AG20443 (cell line): ENCODE results near the gene VAMP5.
"Not testable (repeated sequence)": the region's sequence is repeated elsewhere in the genome, so short reads cannot be mapped to it uniquely, and the experiment has no call there.

ENCODE experiments used
- DNase-seq: peaks from one replicate; pipeline ENCODE4 v3.0.0; 2012; ENCODE audit warnings: low spot score, mixed read lengths

Gene VAMP5

DNA sequence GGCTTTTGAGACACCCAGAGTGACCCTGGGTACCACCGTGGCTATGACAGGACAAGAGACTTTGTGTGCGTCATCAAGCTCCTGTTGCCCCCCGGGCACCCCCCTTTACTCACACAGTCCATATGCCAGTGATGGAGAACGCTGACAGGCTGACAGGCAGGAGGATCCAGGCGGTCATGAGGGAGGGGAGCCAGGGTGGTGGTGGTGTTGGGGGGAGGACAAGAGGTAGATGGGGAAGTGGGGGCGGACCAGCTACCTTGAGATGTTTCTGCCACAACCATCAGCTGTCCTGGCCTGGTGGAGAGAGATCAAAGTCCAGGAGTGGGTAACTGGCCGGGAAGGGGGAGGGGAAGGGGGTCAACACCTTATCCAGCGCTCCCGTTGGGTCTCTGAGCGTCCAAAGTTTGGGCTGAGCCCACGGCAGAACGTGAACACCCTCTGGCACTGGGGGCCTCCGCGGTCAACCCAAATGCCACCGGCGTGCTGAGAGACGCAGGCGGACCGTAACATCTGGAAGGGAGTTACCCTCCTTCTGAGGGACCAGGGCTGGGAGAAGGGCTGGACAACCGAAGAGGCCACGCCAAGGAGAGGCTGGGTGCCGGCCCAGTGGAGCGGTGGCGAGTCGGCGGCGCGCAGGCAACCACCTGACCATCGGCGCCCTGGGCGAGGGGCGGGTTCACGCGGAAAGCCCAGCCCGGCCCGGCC, 17.7 kb downstream of the VAMP5 start:
- DNase-seq, result peak; percentile 73

DNA sequence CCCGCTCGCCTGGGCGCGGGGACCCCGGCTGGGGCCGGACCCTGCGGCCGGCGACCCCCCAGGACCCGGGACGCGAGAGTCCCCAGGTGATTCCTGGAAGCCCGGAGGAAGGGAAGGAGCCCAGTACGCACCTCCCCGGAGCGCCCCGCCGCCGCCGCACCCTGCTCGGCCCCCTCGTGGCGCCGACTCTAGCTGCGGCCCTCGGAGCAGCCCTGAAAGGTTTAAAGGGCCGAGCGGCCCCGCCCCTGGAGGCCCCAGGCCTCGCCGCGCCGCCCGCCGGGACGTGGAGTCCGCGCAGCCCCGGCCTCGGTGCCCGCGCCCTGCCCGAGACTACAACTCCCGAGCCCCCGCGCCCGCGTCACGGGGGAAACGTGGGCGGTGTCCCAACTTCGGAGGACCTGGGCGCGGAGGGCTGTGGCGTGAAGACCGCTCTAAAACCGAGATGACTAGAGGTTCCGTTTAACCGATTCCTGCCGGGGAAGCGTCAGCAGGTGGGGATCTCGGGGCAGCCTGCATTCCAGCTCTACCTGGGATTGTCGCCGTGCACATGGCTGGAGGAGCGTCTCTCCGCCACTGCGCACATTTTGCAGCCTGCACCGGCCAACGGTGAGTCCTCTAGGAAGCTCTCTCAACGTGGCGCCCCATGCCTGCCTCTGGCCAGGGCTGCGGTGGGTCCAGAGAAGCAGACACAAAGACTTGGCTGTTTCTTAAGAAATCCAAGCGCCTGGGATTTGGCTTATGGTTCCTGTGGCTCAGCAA, 18.4 kb downstream of the VAMP5 start, which contains the start of gene TMEM150A:
TMEM150A (minus strand) TSS at position 223 of the 759 bp plus-strand sequence. CDS start 750 bp downstream, outside the sequence.
- peak; percentile 95 for DNase-seq

DNA sequence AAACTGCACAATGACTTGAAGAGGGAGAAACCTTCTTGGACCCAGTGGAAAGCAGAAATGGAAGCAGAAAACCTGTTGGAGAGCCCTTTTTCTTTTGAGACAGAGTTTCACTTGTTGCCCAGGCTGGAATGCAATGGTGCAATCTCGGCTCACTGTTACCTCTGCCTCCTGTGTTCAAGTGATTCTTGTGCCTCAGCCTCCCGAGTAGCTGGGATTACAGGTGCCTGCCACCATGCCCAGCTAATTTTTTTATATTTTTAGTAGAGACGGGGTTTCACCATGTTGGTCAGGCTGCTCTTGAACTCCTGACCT, 19.9 kb downstream of the VAMP5 start:
- not testable (repeated sequence) for DNase-seq

DNA sequence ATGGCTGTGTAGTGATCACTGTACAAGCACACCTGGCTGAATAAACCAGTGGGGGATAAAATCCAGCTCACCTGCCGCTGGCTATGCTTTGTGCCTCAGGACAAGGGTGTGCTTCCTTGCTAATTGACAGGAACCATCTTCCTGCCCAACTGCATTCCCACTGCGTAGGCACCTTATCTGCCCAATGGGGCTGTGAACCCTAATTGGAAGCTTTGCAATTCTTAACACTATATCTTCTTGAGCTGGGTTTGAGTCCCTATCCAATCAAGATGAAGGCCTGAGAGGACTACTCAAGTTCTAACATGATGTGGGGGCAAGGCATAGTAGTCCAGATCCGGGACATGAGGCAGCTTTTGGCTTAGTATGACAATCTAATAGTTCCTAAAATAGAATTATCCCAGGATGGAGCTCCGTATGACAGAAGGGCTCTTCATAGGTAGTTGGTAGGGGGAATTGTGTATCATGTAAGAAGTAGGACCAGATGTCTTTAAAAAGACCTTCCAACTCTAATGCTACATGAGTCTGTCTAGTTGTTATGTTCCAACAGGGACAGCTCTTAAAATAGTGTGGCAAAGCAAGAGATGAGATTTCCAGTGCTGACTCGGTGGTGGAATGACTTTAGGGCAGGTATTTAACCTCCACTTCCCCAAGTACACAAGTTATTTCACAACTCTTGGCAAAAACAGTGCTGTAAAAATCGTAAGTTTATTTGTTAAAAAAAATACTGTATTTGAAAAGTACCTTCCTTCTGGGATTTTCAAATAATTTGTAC, 20.5 kb downstream of the VAMP5 start:
- no peak for DNase-seq

DNA sequence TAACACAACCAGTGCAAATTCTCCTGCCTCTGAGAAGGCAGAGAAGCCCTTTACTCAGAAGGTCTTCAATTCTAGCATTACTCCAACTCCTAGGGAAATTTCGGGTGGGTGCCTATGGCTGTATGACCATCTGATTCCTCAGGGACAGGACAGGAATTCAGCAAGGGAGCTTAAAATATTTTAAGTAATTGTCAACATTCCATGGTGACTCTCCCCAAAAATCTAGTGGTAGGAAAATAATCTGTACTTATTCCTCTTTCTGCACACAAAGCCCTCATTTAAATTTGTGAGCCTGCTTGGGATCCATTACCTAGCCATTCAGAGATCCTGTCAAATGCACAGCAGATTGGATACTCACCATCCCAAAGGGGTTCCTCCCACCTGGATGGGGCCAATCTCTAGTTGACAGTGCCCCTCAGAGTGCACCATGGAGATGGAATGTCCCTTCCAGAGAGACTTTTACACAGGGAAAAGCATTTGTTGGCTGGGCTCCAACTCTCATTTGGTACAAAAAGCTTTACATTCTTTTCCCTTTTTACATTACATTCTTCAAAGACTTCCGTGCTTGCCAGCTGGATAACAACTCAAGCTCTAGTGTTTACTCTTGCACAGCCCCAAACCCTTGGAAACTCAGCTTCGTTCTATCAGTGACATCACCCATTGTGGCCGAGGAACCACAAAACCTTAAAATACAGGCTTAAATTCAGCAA, 21.3 kb downstream of the VAMP5 start:
- DNase-seq, result peak; percentile 22

DNA sequence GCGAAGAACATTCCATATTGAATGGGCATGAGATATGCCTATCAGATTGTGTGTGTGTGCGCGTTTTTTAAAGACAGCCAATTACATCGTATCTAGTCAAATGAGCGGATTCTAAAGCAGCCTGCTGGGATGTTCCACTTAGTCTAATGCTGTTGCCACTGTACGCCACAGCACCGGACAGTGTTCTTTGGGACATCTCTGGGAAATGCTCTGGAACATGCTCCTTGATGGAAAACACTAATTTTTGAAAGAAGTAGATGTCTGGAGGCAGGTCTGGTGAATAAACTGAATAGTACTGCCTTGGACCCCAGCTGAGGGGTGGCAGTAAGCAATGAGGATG, 21.9 kb downstream of the VAMP5 start:
- no peak for DNase-seq

DNA sequence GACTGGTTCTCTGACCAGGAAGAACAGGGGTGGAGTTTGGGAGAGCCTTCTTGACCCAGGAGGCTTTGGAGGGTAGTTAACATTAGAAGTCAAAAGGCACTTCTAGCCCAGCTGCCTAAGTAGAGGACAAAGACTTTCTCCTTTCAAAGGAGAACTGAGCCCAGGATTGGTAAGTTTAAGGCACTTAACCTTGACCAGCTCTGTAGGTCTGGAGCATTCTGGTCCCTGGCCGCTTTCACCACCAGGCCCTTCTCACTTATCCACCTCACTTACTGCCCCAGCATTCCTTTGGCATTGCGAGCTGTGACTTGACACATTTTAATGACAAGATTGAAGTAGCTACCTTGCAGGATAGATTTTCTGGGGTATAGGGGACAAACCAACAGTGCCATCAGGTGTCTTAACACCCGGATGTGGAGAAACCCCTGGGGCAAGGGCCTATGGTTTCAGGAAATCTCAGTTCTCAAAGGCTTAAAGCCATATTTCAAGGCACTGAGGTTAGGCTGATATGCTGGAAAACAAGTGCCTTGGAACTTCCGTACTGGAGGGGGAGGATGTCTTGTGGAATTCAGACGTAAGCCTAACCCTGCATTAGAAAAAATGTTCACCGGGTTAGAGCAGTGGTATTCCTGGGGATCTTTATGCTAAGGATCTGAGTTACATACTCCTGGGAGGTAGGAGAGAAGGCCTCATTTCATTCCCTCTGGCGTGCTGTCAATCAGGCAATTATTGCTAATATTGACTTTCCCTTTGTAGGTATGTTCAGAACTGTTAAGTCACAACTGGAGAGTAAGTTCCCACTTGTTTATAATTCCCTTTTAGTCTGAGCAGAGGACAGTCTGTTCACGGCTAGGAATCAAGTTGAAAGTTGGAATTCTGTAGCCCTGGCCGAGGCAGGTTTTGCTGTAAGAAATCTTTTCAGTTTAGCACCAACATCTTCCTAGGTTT, 23.3 kb downstream of the VAMP5 start:
- DNase-seq, result no peak

DNA sequence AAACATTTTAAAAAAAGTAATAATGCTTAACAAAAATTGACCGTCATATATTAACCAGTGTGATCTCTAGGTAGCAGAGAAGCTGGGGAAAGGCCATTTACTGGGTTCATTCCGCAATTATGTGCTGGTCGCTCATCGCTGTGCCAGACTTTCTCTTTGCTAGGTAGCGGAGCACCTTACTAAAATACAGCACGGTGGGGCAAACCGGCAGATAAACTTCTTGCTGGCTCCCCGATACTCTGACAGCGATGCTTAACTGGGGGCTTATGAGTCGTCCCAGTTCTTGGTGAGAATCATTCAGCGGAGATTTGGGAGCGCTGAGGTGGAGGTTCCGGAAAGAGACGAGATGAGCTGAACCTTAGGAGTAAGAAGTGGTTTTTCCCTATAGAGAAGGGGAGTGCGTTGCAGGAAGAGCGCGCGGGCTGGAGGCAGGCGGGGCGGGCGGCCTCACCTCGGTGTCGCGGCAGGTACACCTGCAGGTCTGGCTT, 27.0 kb downstream of the VAMP5 start:
- no peak for DNase-seq

DNA sequence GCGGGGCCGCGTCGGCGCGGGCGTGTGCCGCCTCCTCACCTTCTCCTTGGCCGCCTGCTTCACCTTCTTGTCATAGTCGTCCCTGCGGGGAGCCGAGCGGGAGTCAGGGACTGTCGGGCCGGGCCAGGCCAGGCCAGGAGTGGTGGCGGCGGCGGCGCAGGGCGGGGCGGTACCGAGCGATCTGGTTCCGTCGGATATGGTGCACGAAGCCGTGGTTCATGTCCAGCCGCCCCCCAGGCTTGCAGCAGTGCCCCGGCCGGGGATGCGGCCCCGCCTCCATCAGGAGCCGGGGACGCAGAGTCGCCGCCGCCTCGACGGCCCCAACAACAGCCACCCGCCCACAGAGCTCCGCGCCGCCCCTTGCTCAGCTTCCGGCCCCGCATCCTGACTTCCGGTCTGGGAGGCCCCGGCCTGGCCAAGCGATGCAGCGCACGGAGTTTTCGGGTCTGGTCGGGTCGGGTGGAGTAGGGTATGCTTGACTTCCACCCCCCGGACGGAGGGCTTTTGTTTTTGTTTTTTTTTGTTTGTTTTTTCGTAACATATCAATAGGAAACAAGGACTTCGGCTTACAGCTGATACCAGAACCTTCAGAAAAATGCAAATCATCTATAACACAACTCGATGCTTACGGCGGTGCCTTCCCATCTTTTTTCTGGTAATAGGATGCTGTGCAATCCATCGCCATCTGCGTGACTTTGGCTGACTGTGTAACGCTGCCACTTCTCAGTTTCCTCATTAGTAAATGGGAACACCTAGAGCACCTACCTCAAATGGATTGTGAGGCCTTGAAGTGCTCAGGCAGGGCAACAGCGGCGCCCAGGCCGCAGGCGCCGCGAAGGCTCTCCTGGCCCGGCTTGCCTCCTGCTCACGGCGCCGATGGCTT, 27.7 kb downstream of the VAMP5 start, which contains the start of gene C2orf68:
C2orf68 (minus strand) TSS at position 362 of the 883 bp plus-strand sequence; CDS start at position 280, 82 bp downstream.
- peak; percentile 95 for DNase-seq

DNA sequence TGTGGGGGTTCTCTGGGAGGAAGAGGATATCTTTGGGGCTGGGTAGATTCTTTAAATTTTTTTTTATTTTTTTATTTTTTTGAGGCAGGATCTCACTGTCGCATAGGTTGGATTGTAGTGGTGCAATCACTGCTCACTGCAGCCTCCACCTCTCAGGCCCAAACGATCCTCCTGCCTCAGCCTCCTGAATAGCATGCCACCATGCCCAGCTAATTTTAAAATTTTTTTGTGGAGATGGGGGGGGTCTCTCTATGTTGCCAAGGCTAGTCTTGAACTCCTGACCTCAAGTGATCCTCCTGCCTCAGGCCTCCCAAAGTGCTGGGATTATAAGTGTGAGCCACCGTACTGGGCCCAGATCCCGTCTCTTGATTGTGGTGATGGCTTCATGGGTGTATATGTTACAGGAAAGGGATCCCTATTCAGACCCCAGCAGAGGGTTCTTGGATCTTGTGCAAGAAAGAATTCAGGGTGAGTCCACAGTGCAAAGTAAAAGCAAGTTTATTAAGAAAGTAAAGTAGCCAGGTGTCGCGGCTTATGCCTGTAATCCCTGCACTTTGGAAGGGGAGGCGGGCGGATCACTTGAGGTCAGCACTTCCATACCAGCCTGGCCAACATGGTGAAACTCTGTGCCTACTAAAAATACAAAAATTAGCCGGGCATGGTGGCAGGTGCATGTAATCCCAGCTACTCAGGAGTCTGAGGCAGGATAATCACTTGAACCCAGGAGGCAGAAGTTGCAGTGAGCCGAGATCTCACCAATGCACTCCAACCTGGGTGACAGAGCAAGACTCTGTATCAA, 29.7 kb downstream of the VAMP5 start:
- DNase-seq, result no peak

DNA sequence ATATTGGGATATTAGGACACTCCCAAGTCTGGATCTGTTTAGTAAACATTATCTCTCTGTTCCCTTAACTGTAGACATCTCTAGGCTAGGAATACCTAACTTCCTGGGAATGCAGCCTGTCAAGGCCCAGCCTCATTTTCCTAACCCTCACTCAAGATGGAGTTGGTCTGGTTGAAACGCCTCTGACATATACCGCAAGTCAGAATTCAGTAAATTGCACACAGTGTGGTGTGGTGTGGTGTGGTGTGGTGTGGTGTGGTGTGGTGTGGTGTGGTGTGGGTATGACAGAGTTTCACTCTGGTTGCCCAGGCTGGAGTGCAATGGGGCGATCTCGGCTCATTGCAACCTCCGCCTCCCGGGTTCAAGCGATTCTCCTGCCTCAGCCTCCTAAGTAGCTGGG, 30.5 kb downstream of the VAMP5 start:
- not testable (repeated sequence) for DNase-seq

DNA sequence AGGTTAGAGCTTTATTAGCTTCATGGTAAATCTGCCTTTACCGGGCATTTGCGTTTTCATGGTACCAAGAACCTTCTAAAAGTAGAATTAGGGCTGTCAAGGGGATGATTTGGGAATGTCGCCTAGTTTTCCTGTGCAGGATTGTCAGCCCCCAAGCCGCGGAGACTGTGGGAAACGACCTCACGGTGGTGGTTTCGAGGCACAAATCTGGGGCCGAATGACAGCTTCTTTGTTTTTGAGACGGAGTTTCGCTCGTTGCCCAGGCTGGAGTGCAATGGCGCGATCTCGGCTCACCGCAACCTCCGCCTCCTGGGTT, 31.1 kb downstream of the VAMP5 start:
- no peak for DNase-seq

DNA sequence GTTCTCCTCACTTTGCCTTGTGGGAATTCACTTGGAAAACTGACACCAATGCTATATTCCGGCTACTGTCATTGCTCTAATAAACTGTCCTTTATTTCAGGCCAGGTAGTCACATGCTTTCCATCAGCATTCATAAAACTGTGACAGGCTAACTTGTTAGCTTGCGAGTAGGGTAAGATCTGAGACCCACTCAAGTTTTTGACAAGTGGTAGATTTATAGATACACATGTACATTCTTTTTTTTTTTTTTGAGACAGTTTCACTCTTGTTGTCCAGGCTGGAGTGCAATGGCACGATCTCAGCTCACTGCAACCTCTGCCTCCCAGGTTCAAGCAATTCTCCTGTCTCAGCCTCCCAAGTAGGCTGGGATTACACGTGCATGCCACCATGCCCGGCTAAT, 33.5 kb downstream of the VAMP5 start:
- not testable (repeated sequence) for DNase-seq

DNA sequence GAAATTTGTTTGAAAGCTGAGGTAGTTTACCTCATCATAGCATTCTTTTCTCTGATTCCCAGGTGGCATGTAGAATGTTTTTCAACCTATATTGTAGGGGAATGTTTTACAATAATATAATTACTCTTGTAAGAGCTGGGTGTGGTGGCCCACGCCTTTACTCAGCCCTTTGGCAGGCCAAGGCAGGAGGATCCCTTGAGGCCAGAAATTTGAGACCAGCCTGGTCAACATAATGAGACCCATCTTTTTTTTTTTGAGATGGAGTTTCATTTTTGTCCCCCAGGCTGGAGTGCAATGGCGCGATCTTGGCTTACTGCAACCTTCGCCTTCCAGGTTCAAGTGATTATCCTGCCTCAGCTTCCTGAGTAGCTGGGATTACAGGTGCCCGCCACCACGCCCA, 35.4 kb downstream of the VAMP5 start:
- no peak for DNase-seq

DNA sequence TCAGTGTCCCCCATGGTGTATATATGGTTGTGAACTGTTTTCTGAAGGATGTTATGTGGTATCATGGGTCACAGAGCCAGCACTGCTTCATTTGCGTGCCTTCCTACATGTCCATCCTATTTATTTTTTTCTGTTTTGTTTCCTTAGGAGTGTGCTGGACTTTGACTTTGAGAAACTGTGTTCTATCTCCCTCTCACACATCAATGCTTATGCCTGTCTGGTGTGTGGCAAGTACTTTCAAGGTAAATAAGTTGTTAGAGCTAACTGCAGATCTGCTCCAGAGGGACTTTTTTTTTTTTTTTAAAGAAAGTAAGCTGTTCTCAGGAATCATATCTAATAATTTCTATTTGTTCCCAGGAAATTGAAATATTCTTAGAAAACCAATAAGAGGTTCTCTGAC, 37.1 kb downstream of the VAMP5 start:
- no peak for DNase-seq

DNA sequence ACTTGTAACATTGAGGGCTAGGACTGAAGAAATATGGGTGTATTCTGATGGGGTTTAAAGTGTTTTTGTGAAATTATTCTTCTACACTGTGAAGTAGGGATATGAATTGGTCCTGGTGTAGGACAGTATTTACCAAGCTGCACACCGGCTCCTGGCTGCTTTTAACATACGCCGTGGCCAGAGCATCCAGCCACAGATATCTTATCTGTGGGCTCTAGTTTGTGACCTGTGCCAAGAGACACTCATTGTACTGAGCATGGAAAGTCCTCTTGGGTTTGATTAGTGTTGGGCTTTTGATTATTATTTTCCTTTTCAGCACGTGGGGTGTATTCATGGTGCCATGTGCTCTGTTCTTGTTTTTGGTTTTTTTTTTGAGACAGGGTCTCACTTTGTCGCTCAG, 39.8 kb downstream of the VAMP5 start:
- no peak for DNase-seq

DNA sequence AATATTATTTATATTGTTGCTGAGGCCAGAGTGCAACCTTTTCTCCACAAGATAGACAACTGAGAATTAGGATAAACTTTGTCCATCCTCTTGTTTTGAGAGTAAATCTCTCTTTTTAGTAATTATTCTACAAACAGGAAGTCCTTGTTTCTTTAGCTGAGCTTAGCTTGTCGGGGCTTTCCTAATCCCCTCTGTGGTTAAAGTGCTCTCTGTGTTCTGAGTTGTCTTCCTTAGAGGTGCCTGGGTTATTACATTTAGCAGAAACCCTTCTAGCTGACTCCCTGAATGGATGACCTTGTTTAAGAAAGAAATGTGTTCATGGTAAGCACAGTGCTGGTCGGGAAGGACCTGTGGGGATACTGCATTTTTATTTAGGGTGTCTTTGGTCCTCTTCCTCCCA, 44.4 kb downstream of the VAMP5 start:
- DNase-seq, result no peak

DNA sequence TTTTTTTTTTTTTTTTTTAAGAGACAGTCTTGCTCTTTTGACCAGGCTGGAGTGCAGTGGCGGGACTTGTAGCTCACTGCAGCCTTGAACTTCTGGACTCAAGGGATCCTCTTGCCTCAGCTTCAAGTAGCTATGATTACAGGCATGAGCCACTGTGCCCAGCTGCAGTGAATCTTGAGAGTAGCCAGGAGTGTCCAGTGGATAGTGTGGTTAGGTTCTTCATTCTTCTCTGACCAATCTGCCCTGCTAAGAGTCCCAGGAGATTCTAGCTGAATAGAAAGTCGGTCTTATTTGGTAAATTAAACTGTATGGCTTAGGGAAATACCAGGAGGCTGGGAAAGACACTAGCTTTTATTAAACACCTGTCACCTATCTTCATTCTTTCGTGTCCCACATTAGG, 47.1 kb downstream of the VAMP5 start:
- DNase-seq, result no peak

DNA sequence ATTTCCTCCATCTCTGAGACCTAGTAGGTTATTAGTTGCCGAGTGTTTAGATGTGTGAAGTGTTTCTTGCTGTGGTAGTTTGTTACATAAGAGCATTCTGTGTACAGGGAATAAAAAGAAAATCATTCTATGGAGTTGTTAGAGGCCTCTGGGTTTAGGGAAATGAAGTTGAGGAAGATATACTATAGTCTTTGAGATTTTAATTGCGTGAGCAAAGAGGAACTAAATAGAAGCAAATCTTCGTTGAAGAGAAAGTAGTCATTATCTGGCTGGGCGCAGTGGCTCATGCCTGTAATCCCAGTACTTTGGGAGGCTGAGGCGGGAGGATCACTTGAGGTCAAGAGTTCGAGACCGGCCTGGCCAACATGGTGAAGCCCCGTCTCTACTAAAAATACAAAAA, 50.8 kb downstream of the VAMP5 start:
- DNase-seq, result no peak
